CD4-positive, CD25-positive, alpha-beta regulatory T cell (primary cell): ENCODE measurements around the gene TLK1. TPM values are rescaled to one million over a fixed set of nuclear protein-coding genes. Genes with fewer than 3 reads are reported as not detected.
A peak's percentile ranks its signal among the peaks of the same experiment; 100 is the strongest.

Source experiments
- ATAC-seq, 2 donors: fragments of 150-1000 bp; cut with Tn5 transposase; one replicate each; pipeline ENCODE4 v1.10.0; 2021; ENCODE audit warnings: low read depth in 2 of 2, moderate number of reproducible peaks in 2 of 2, moderate library complexity in 1 of 2
- DNase-seq, 3 donors: peaks; one replicate each; pipeline versions ENCODE4 v3.0.0 to v3.0.0-alpha.2; 2012 to 2022; ENCODE audit warnings: mixed read lengths in 1 of 3
- H3K27ac ChIP-seq: one replicate; pipeline ENCODE4 v1.7.0; 2013; ENCODE audit warnings: mild to moderate bottlenecking, low read length; ENCODE audit not compliant: insufficient read depth, poor library complexity, severe bottlenecking
- H3K27me3 ChIP-seq: one replicate; pipeline ENCODE4 v1.7.0; 2013; ENCODE audit warnings: low read length; ENCODE audit not compliant: control insufficient read depth, insufficient read depth
- H3K36me3 ChIP-seq: one replicate; pipeline ENCODE4 v1.7.0; 2013; ENCODE audit warnings: mild to moderate bottlenecking, low read length, moderate library complexity; ENCODE audit not compliant: control insufficient read depth, insufficient read depth
- H3K4me1 ChIP-seq: 2 replicates; pipeline ENCODE4 v1.7.0; 2013; ENCODE audit warnings: mild to moderate bottlenecking, low read length; ENCODE audit not compliant: insufficient read depth, control insufficient read depth, poor library complexity, severe bottlenecking
- H3K4me3 ChIP-seq: one replicate; pipeline ENCODE4 v1.7.0; 2013; ENCODE audit warnings: low read depth, mild to moderate bottlenecking, low read length, moderate library complexity
- H3K9me3 ChIP-seq, 2 experiments: 1 replicate in 1 of 2; 2 replicates in 1 of 2; pipeline ENCODE4 v1.7.0; 2013; ENCODE audit warnings: low read length in 2 of 2, mild to moderate bottlenecking in 1 of 2, moderate library complexity in 1 of 2; ENCODE audit not compliant: control insufficient read depth in 2 of 2
- H3K27ac Mint-ChIP-seq, 3 donors: one replicate each; pipeline ENCODE4 v1.8.0; 2020 to 2022; ENCODE audit warnings: mild to moderate bottlenecking in 3 of 3, mixed read lengths in 3 of 3, moderate library complexity in 2 of 3
- H3K27me3 Mint-ChIP-seq: one replicate; pipeline ENCODE4 v1.8.0; 2022; ENCODE audit warnings: mild to moderate bottlenecking, mixed read lengths
- H3K36me3 Mint-ChIP-seq: one replicate; pipeline ENCODE4 v1.8.0; 2020; ENCODE audit warnings: mixed read lengths
- H3K4me1 Mint-ChIP-seq, 4 donors: one replicate each; pipeline ENCODE4 v1.8.0; 2020 to 2022; ENCODE audit warnings: mixed read lengths in 4 of 4, mild to moderate bottlenecking in 1 of 4
- H3K4me3 Mint-ChIP-seq, 4 donors: one replicate each; pipeline ENCODE4 v1.8.0; 2020 to 2022; ENCODE audit warnings: mild to moderate bottlenecking in 4 of 4, mixed read lengths in 4 of 4, moderate library complexity in 3 of 4
- H3K9me3 Mint-ChIP-seq, 7 donors: one replicate each; pipeline ENCODE4 v1.8.0; 2020 to 2022; ENCODE audit warnings: mixed read lengths in 7 of 7, mild to moderate bottlenecking in 3 of 7, moderate library complexity in 2 of 7
- polyA plus RNA-seq, 4 donors: library from polyadenylated mRNA; unstranded; fragments of 300-500 nt; fragmentation: Illumina TruSeq; gene quantifications; one replicate each; pipeline ENCODE4 v1.2.3, GENCODE V29; 2021
- total RNA-seq: library from RNA; stranded (reverse); gene quantifications from one replicate; pipeline ENCODE4 v1.2.3, GENCODE V29; 2022

The TLK1 gene
- total and polyA plus RNA-seq, 5 donors from 2014 or later, result 33.9 to 179 (median 54.4) TPM

DNA sequence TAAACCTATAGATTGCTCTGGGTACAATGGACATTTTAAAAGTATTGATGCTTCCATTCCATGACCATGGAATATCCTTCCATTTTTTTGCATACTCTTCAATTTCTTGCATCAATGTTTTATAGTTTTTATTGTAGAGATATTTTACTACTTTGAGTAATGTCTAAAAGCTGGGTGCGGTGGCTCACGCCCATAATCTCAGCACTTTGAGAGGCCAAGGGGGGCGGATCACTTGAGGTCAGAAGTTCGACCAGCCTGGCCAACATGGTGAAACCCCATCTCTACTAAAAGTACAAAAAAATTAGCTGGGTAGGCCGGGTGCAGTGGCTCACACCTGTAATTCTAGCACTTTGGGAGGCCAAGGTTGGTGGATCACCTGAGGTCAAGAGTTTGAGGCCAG lies 88.5 kb downstream of the TLK1 start:
- no peak overlapping the region for H3K4me3 Mint-ChIP-seq
- no peak overlapping the region for H3K4me3 ChIP-seq
- ATAC-seq (no peak), DNase-seq (no peak)
- no peaks in the 10 kb centered on the region for H3K27me3 Mint-ChIP-seq
- peaks cover 32% of the 10 kb centered on the region for H3K36me3 ChIP-seq
- H3K36me3 Mint-ChIP-seq, result peaks cover 43% of the 10 kb centered on the region
- no peak overlapping the region for H3K27ac ChIP-seq
- H3K27me3 ChIP-seq, result no peaks in the 10 kb centered on the region
- peaks cover 22 to 51% (median 33%) of the 10 kb centered on the region in 4 donors for H3K4me1 Mint-ChIP-seq
- H3K27ac Mint-ChIP-seq, result no peak overlapping the region
- peaks cover 0 to 4% (median 0%) of the 10 kb centered on the region in 7 donors for H3K9me3 Mint-ChIP-seq
- H3K9me3 ChIP-seq, result no peaks in the 10 kb centered on the region
- no peaks in the 10 kb centered on the region for H3K4me1 ChIP-seq

DNA sequence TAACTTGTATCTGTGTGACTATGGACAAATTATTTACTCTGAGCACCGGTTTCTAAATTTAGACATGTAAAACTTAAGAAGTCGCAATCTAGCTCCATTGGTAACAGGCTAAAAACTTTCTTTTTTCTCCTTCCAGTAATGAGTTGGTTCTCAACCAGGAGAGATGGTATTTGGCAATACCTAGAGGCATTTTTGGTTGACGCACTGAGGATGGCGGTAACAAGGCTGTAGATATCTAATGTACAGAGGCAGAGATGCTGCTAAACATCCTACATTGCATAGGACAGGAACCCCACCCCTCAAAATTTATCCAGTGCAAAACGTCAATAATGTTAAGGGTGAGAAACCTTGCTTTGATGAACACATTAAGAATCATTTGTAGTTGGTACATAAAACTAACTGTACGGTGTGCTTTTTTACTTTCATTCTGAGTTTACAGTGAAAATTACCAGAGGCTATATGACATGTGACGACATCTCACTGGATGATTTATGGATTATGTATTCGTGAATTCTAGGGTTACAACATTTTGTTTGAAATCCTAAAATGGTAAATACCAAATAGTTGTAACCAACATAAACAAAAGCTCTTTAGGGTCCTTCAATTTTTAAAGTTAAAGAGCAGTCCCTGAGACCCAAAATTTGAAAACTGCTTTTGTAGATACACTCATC lies 91.3 kb downstream of the TLK1 start:
- DNase-seq (no peak), ATAC-seq (no peak)
- Histone ChIP-seq H3K27ac (no peak overlapping the region), H3K9me3 (no peaks in the 10 kb centered on the region), H3K4me3 (no peak overlapping the region), H3K4me1 (no peaks in the 10 kb centered on the region), H3K27me3 (no peaks in the 10 kb centered on the region), H3K36me3 (peaks cover 26% of the 10 kb centered on the region)
- no peak overlapping the region for H3K4me3 Mint-ChIP-seq
- H3K27me3 Mint-ChIP-seq, result no peaks in the 10 kb centered on the region
- peaks cover 21 to 41% (median 28%) of the 10 kb centered on the region in 4 donors for H3K4me1 Mint-ChIP-seq
- peaks cover 28% of the 10 kb centered on the region for H3K36me3 Mint-ChIP-seq
- H3K27ac Mint-ChIP-seq, result no peak overlapping the region
- H3K9me3 Mint-ChIP-seq, result peaks cover 0 to 4% (median 0%) of the 10 kb centered on the region in 7 donors

DNA sequence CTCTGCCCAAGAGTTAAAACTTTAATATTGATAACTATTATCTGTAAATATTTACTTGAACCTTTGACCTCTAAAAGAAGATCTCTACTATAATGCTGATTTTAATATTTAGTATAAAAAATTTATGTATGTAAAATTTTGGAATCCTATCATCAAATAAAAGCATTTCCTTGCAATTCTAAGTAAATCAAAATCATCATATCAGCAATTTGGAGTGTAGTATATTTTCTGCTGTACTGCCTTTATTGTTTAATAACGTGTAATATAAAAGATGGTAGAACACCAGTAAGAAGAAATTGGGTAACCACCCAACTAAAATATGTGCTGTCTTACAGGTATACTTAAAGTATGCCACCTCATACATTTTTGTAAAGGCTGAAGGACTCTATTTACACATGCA lies 94.6 kb downstream of the TLK1 start:
- Histone ChIP-seq H3K9me3 (no peaks in the 10 kb centered on the region), H3K4me1 (peaks cover 3% of the 10 kb centered on the region), H3K4me3 (no peak overlapping the region), H3K27ac (no peak overlapping the region), H3K36me3 (peaks cover 14% of the 10 kb centered on the region), H3K27me3 (no peaks in the 10 kb centered on the region)
- no peak overlapping the region for H3K4me3 Mint-ChIP-seq
- DNase-seq (no peak), ATAC-seq (no peak)
- peaks cover 20% of the 10 kb centered on the region for H3K36me3 Mint-ChIP-seq
- H3K27ac Mint-ChIP-seq, result no peak overlapping the region
- peaks cover 0 to 4% (median 0%) of the 10 kb centered on the region in 7 donors for H3K9me3 Mint-ChIP-seq
- peaks cover 32 to 47% (median 41%) of the 10 kb centered on the region in 4 donors for H3K4me1 Mint-ChIP-seq
- no peaks in the 10 kb centered on the region for H3K27me3 Mint-ChIP-seq

DNA sequence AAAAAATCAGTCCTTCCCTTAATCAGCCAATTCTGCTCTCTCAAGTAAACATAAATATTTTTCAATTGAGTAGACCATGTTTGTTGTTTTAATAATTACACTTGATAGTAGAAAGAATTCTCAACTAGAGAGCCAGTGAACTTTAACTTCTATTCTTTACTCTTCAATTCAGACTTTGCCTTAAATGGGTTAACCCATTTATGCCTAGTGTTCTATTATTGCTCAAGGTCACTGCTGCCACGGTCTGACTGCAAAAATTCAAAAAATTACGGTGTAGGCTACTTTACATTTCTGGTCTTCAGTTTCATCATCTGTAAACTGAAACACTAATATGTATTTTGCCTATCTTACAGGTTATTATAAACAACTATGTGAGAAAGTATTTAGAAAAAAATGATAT lies 103.1 kb downstream of the TLK1 start:
- no peaks in the 10 kb centered on the region for H3K9me3 ChIP-seq
- no peaks in the 10 kb centered on the region for H3K27me3 ChIP-seq
- Mint-ChIP-seq H3K27ac (no peak overlapping the region), H3K4me3 (no peak overlapping the region), H3K27me3 (no peaks in the 10 kb centered on the region), H3K9me3 (no peaks in the 10 kb centered on the region), H3K4me1 (peaks cover 9 to 37% (median 28%) of the 10 kb centered on the region in 4 donors), H3K36me3 (peaks cover 43% of the 10 kb centered on the region)
- H3K4me1 ChIP-seq, result no peaks in the 10 kb centered on the region
- no peak overlapping the region for H3K4me3 ChIP-seq
- no peak overlapping the region for H3K27ac ChIP-seq
- H3K36me3 ChIP-seq, result peaks cover 54% of the 10 kb centered on the region
- no peak for DNase-seq
- no peak for ATAC-seq

DNA sequence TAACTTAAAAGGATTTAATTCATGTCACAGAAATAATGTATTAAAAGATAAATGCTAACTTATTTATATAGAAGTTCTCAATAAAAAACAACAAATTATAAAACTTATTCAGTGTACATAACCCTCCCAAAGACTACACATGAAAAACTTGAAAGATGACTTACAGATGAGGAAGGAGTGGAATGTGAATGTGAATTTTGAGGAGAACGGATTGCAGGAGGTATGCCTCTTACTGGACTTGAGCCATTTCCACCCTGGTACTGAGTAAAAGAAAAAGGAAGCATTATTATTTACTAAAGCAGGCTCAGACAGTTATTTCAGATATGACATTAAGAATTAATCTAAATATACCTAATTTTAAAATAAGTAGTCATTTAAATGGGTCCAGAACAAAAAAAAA lies 104.4 kb downstream of the TLK1 start:
- no peak for ATAC-seq
- Mint-ChIP-seq H3K27ac (no peak overlapping the region), H3K9me3 (no peaks in the 10 kb centered on the region), H3K4me1 (peaks cover 8 to 40% (median 28%) of the 10 kb centered on the region in 4 donors), H3K36me3 (peaks cover 52% of the 10 kb centered on the region), H3K27me3 (no peaks in the 10 kb centered on the region), H3K4me3 (no peak overlapping the region)
- no peaks in the 10 kb centered on the region for H3K27me3 ChIP-seq
- no peak overlapping the region for H3K4me3 ChIP-seq
- no peak overlapping the region for H3K27ac ChIP-seq
- no peak for DNase-seq
- H3K36me3 ChIP-seq, result peaks cover 67% of the 10 kb centered on the region
- no peaks in the 10 kb centered on the region for H3K9me3 ChIP-seq
- H3K4me1 ChIP-seq, result no peaks in the 10 kb centered on the region

DNA sequence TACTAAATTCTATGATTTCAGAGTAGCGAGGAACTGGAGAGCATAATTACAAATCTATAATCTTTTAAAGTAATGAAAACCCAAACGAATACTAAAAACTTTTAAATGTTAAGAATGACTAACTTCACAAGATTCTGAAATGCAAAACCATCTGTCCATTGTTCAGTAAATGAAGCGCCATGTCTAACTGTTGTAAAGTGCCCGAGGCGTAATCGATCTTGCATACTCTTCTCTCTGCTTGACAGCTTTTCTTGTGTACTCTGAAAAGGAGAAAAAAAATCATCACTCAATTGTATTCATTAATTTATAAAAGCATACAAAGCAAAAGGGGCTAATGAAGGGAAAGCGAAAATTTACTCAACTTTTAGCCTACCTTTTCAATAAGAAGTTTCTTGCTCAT lies 111.0 kb downstream of the TLK1 start:
- Mint-ChIP-seq H3K27me3 (no peaks in the 10 kb centered on the region), H3K27ac (peak overlapping the region in 2 of 3 donors; percentile 5 to 6), H3K4me3 (no peak overlapping the region), H3K4me1 (peaks cover 11 to 24% (median 15%) of the 10 kb centered on the region in 4 donors), H3K9me3 (peaks cover 0 to 2% (median 0%) of the 10 kb centered on the region in 7 donors), H3K36me3 (peaks cover 56% of the 10 kb centered on the region)
- DNase-seq (no peak), ATAC-seq (no peak)
- H3K4me3 ChIP-seq, result no peak overlapping the region
- no peak overlapping the region for H3K27ac ChIP-seq
- no peaks in the 10 kb centered on the region for H3K9me3 ChIP-seq
- peaks cover 86% of the 10 kb centered on the region for H3K36me3 ChIP-seq
- peaks cover 5% of the 10 kb centered on the region for H3K4me1 ChIP-seq
- no peaks in the 10 kb centered on the region for H3K27me3 ChIP-seq

DNA sequence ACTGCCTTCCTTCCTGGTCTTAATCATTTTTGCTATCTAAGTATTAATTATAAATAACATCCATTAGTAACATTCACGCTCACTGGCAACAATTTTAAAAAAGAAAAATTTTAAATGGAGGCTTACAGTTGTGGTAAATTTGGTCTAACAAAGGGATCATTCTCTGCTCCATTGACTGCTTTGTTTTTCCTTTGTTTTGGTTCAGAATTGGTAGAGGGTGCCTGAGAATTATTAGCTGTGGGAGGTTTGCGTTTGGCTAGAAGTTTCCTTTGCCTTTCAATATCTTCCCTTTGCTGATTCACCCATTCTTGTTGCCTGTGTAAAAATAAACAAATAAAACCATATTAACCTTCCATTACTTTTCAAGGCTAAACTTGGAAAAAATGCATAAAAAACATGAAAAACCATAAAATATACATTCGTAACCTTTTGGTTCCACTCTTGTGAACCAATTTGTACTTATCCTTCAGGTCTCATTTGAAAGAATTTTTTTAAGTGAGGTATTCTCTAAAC lies 114.6 kb downstream of the TLK1 start:
- Histone ChIP-seq H3K9me3 (no peaks in the 10 kb centered on the region), H3K27me3 (no peaks in the 10 kb centered on the region), H3K4me1 (peaks cover 34% of the 10 kb centered on the region), H3K27ac (peak overlapping the region; percentile 14), H3K4me3 (no peak overlapping the region), H3K36me3 (peaks cover 67% of the 10 kb centered on the region)
- no peak overlapping the region for H3K4me3 Mint-ChIP-seq
- peak overlapping the region in 1 of 3 donors; percentile 17 for H3K27ac Mint-ChIP-seq
- H3K27me3 Mint-ChIP-seq, result no peaks in the 10 kb centered on the region
- peaks cover 32 to 40% (median 38%) of the 10 kb centered on the region in 4 donors for H3K4me1 Mint-ChIP-seq
- DNase-seq, result no peak
- peaks cover 52% of the 10 kb centered on the region for H3K36me3 Mint-ChIP-seq
- no peak for ATAC-seq
- H3K9me3 Mint-ChIP-seq, result peaks cover 0 to 8% (median 2%) of the 10 kb centered on the region in 7 donors

DNA sequence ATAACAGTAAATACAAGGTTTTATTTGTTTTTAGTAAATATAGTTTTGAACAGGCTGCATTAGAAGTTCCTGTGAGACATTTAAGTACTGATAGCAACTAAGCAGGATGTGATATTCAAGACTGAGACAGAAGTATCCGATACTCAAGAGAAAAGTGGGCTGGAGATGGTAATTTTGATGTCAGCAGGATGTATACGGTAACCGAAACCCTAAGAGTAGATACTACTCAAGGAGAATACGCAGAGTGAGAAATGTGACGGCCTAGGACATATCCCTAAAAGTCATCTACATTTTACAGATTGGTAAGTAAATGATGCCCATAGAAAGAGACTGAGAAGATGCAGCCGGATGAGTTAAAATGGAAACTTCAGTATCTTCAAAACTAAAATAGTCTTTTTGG lies 116.3 kb downstream of the TLK1 start:
- no peaks in the 10 kb centered on the region for H3K27me3 ChIP-seq
- Mint-ChIP-seq H3K4me1 (peaks cover 35 to 47% (median 40%) of the 10 kb centered on the region in 4 donors), H3K9me3 (peaks cover 0 to 8% (median 2%) of the 10 kb centered on the region in 7 donors), H3K36me3 (peaks cover 45% of the 10 kb centered on the region), H3K27me3 (no peaks in the 10 kb centered on the region), H3K27ac (peak overlapping the region; percentile 92 to 94 (median 94)), H3K4me3 (peak overlapping the region; percentile 20 to 88 (median 41))
- H3K4me3 ChIP-seq, result peak overlapping the region; percentile 56
- peak in 2 of 3 donors; percentile 29 to 83 for DNase-seq
- H3K27ac ChIP-seq, result peak overlapping the region; percentile 61
- no peaks in the 10 kb centered on the region for H3K9me3 ChIP-seq
- peaks cover 66% of the 10 kb centered on the region for H3K36me3 ChIP-seq
- peak; percentile 83 to 89 for ATAC-seq
- H3K4me1 ChIP-seq, result peaks cover 34% of the 10 kb centered on the region
